NCI-H1417 treated with DMSO at 0.1 percent for 48 hours (cell line): ENCODE measurements around the gene MAP6.

Source experiments
- DNase-seq: peaks from one replicate; lab custom pipeline; 2025; lab: John Stamatoyannopoulos, UW

Gene MAP6

GRCh38 chr11:75667255-75667830, 1.5 kb downstream of the MAP6 start:
- no peak for DNase-seq

DNA sequence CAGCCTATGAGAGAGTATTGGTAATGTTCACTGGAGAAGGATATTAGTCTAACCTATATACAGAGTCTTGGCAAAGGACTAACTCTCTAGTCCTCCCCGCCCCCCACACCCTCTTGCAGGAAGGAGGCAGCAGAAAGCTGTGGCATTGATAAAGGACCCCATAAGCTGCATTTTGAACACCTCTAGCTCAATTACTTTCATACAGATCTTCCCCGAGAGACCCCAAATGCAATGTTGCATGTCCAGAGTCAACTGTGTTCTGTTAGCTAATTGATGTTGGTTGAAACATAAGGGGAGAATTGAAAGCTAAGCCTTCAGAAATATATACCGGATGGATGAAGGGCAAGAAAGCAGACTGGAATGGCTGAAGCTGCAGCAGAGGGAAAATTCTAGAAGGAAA, 2.8 kb downstream of the MAP6 start:
- no peak for DNase-seq

DNA sequence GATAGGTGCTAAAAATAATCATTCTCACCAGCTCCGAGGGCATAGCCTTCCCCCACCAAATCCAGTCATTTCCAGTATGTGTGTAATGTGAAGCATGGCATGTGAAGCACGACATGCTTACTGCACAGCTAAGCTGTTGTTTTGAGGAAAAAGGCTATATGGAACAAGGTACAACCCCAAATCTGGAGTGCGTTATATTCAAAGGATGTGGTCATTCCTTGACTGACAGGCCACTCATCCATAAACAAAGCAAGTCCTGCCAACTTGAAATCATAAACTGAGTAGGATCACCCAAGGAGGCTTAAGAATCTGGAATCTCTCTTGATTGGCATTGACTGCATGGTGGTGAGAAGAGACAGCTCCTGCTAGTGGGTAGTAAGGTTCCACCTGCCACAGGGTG, 3.7 kb downstream of the MAP6 start:
- no peak for DNase-seq

DNA sequence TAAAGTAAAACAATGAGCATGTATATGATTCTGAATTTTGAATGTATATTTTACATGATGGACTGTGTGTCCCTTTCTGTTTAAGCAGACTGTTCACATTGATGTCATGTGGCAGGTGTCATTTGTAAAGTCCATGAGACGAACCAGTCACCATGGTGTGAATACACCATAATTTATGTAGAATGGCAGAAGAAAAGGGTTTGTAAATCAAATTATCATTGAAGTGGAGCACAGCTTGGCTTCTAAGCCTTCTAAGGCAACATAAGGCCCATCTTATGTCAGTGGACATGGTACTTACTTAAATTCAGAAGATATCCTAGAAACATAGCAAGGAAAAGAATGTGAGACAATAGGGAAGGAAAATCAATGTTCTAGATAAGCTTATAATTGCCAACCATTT, 4.4 kb downstream of the MAP6 start:
- no peak for DNase-seq

DNA sequence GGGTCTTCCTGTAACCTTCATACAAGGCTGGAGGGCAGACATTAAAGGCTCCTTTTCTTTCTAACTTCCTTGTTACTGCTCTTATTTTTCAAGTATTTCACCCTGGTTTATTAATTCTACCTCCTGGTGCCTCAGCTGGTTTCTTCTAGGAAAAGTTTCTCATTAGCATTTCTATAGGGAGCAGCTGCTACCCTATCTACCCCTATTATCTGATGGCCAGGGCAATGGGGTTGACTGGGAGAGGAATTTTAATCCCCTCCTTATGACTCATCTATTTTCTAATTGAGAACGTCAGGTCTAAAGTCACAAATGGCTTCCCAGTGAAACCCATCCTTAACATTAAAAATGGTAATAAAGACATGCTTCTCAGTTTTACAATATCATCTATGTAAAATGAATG, 5.0 kb downstream of the MAP6 start:
- DNase-seq, result no peak

GRCh38 chr11:75659836-75660235, 9.0 kb downstream of the MAP6 start:
- no peak for DNase-seq

DNA sequence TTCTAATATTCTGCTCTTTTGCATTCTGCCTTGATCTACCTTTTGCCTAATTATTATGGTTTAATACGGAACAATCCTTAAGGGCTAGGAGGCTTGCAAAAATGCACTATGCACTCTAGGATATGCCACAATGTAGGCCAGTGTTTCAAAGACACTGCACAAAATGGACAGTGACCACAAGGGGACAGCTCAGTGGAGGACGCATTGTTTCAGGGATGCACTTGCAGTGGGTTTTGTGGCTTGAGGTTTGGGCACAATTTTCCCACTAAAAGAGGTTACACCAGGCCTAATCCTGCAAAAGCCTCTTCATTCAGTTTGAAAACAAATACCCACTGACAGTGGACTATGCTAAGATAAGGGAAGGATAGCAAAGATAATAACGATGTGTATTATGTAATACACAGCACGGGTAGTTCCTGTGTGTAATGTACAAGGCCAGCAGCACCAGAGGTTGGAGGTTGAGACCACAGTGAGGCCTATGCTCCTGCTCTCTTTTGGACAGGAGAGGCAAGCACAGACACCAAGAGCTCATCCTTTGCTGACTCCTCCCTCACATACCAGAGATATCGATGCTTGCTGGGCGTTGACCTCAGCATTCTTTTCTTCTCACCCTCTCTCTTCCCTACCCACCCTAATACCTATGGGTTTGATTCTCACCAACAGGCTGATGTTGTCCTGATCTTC, 12.7 kb downstream of the MAP6 start:
- DNase-seq, result no peak

- DNase-seq, result no peak
Observed at GRCh38 chr11:75655605-75656004, 13.2 kb downstream of the MAP6 start.

DNA sequence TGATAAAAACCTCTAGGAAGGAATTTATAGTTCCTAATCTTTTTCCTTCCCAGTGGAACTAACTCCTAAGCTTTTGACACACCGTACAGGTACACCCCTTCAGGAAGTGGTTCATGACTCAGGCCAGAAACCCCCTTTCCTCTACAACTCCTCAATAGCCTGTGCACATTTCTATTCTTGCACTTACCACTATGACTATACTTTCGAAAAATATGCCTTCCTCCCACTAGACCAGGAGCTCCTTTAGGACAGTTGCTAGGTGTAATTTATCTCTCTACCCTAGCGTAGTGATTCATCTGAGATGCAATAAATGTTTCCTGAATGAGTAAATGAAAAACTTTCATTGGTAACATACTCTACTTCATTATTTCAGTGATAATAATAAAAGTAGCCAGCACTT, 14.5 kb downstream of the MAP6 start:
- no peak for DNase-seq

DNA sequence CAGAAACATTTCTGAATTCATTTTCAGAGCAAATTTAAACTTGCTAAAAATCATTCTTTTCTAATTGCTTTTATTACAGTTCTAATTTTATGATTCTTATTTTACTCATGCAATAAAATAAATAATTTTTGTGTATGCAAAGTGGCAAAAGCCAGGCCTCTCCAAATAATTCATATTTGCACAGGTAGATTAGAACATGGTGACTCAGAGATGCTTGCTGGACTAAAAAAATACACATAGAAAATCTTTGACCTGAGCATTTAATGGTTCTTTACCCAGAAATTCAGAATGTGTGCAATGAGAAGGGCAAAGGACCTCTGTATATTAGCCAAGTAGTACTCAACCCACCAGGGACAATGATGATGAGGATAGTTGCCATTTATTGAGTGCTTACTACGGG, 15.3 kb downstream of the MAP6 start:
- DNase-seq, result no peak

DNA sequence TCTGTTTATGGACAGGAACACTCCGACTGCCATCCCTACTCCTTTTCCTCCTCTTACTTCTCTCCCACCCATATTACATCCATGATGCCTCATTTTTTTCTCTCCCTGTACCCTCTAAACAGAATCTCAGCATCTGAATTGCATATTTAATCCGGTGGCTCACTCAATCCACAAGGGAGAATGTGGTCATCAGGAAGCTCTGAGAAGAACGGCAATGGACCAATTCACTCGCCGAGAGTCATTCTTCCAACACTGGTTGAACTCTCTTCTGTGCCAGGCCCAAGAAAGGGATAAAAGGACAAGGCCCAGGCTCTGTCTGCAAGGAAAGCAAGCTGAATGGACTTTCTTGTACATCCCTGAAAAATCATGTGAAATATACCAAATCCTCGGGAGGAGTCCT, 15.9 kb downstream of the MAP6 start:
- no peak for DNase-seq

DNA sequence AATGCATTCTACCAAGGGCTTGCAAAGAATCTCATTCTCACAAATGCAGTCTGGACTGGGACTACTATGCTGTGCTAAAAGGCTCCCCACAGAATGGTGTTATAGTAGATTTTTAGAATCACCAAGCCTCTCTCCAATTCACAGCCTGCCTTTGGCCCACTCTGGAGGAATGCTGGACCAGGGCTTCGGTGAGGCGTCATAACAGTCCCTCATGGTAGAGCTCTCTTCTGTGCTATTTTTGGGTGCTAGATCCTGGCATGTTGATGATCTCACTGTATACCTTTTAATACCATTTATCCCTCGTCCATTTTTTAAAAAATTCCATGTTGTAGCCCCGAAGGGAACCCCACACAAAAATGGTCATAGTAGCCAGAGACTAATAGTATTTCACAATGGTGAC, 17.6 kb downstream of the MAP6 start:
- DNase-seq, result no peak

- no peak for DNase-seq
Observed at GRCh38 chr11:75650167-75650723, 18.6 kb downstream of the MAP6 start.

DNA sequence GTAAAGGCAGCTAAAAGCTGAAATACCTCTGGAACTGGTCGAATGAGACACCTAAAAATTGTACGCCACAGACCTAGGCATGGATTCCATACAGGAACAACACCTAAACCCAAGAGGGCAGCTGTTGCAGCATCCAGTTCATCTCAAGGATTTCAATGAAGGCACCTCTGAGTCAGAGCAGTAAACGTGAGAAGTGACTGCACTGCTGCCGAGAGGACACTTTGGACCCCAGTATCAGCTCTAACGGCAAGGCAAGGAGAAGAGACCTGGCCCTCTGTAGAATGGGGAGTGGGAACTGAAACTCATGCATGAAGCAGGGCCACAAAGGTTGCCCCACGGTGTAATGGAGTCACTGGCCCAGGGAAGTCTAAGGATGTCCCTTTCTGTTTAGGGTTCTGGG, 23.9 kb downstream of the MAP6 start:
- DNase-seq, result no peak

DNA sequence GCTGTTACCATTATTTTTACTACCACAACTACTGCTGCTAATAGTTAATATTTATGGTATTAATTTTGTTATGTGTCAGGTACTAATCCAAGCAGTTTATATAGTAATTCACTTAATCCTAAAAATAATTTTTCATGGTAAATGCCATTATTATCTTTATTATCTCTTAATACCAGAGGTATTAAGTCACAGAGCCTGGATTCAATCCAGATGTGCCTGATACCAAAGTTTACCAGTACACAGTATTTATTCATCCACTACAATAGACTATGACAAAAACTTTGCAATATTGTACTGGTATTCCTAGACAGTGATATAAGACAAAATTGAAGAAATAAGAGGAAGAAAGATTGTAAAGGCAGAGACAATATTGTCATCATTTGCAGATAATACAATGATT, 24.5 kb downstream of the MAP6 start:
- DNase-seq, result no peak

DNA sequence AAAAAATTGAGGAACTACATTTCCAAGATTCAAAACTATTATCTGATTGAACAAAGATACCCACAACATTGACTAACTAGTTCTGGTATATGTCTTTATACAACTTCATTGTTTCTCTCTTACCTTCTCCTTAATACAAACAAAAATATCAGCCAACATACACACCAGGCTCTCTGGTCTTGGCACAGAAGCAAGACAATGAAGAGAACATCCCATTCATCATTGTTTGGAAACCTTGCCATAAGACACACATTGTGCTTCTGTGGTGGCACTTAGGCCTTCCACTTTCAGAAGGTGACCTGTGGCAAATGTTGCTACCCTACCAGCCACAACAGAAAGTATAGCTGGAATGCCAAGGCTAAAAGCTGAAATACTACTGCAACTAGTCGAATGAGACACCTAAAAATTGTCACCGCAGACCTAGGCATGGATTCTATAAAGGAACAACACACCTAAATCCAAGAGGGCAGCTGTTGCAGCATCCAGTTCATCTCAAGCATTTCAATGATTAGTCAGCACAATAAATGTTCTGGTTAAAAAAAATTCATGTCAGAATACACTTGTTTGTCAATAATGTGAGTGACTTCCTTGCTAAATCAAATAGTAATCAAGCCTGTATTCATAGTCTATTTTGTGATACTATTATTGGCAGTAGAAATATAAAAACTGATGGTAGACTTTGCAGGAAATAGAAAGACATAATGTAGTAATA, 26.3 kb downstream of the MAP6 start:
- DNase-seq, result no peak

DNA sequence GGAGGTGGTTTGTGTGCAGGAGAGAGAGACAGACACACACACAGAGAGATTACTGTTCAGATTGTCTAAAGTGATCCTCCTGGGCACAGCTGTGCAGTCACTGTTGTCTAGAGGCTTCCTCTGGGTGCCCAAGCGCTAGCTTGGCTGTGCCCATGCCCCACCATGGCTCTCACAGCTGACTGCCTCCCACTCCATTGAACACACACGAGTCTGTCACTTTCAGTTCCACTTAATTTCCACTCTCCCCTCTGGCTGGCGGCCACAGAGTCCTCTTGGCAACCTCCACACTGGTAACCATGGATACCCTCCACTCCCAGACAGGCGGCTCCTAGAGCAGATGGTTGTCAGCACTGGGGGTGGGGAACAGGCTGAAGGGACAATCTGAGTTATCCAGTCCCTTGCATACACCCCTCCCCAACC, 29.1 kb downstream of the MAP6 start:
- peak; percentile 94 for DNase-seq

DNA sequence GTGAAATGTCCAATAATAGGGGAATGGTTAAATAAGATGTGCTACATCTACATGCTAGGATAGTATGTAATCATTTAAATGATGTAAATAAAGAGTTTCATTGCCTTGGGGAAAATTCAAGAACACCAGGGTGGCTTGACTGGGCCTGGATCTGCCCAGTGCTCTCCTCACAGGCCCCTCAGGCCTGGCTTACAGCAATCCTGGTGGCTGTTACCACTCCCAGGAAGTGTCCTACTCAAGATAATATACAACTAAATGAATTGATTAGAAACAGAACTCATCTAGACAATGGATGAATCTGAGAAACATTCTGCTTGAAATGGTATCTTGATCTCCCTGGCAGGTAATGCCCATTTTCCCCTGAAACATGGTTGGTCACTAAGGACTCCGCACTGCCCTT, 30.8 kb downstream of the MAP6 start:
- no peak for DNase-seq

DNA sequence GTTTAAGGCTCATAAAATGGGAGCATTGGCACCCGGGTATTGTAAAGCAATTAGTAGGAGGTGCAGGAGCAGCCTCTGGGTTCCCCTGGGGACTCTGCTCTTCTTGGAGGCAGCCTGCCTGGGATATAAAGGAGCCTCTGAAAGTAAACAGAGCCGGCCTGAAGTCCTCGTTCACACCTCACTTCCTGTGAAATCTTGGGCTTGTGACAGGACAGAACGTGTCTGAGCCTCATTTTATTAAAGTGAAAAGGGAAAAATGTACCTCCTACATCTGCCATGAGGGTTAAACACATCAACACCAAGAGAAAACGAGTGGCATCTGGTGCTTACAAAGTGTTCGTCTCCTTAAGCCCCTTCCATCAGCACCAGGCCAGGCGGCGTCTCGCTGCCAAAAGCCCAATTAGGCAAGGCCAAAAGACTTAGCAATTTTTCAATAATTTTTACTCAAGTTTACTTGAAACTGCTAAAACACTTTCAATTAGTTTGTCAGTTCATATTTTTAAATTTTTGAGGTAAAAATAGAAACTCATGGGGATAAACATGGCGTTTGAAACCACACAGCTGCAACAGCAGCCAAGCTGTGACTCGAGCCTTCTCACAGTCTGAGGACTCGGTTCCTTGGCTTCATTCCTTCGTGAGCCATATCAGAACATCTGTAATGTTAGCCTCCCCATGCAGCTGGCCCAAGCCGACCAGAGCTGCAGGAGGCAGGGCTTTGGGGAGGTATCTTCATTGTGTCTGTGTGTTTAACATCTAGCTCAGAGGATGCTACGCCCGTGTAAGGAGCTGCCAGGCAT, 33.6 kb downstream of the MAP6 start:
- DNase-seq, result peak; percentile 63

DNA sequence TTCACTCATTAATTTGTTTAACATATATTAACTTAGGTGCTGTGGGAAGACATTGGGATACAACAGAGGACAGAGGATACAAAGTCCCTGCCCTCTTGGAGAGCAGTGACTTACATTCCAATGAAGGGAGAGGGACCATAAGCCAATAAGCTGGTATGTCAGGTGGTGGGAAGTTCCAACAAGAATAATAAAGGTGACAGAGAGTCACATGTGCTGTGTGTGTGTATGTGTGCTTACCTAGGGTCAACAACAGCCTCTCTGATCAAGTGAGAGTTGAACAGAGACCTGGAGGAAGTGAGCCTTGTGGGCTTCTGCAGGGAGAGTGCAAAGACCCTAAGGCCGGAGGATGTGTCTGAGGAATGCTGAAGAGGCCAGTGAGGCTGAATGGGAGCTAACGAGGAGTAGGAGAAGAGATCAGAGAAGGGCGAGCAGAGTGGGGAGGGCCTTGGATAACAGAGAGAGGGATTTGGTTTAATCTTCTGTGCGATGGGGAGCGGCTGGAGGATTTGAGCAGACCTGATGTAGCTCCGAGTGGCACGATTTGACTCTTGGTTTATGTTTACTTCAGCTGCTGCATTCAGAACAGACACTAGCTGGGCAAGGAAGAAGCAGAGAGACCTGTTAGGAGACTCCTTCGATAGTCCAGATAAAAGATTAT, 35.3 kb downstream of the MAP6 start:
- no peak for DNase-seq

- no peak for DNase-seq
Observed at GRCh38 chr11:75632962-75633361, 35.9 kb downstream of the MAP6 start.

GRCh38 chr11:75632450-75632849, 36.4 kb downstream of the MAP6 start:
- DNase-seq, result no peak
